OCI-LY7 (cell line): ENCODE measurements around the gene MPDZ.

Experiments
- CTCF ChIP-seq: fragments of 200-600 bp; sonication (generic); conservative IDR thresholded peaks from 2 replicates; pipeline ENCODE4 v1.5.1; 2014; ENCODE audit warnings: mild to moderate bottlenecking, antibody characterized with exemption, low read length, moderate library complexity, mixed read lengths
- EZH2phosphoT487 ChIP-seq: fragments of 200-600 bp; sonication (generic); IDR thresholded peaks from 2 replicates; pipeline ENCODE4 v1.6.1; 2018; ENCODE audit warnings: low read depth, borderline replicate concordance, mild to moderate bottlenecking, mixed run types, antibody characterized with exemption, low read length, moderate library complexity, mixed read lengths

- TF ChIP-seq CTCF (no peak), EZH2phosphoT487 (no peak)
These were observed 14.7 kb downstream of the MPDZ start for GRCh38 chr9:13264788-13265187.
